GM19239 (cell line): ENCODE data around the gene TRIM42.

ENCODE experiments used
- DNase-seq: peaks from one replicate; pipeline ENCODE4 v3.0.0; 2011; ENCODE audit warnings: low spot score; ENCODE audit not compliant: insufficient read length
- FAIRE-seq: peaks from 2 replicates; lab custom pipeline; 2011; peaks lifted over from hg19 to GRCh38; lab: Jason Lieb, UNC

Gene TRIM42

GRCh38 chr3:140708815-140709214 lies 31.0 kb downstream of the TRIM42 start:
- no peak for FAIRE-seq

DNA sequence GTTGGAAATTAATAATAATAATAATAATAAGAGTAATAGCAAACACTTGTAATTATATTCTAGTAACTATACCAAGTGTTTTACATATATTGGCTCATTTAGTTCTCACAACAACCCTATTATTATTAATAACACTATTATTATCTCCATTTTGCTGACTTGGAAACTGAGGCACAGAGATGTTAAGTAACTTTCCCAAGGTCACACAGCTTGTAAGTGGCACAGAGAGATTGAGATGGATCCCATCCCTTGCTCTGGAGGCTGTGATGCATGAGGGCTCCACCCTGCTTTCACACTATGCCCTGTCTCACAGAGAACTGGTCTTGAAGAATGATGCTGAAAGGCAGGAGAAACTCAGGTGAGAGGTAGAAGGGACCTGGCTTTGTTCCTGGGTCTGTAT lies 31.9 kb downstream of the TRIM42 start:
- FAIRE-seq (no peak), DNase-seq (no peak)

More at GRCh38 chr3:140708815-140709214, 31.0 kb downstream of the TRIM42 start:
- no peak for DNase-seq

- peak; percentile 61 for FAIRE-seq
- no peak for DNase-seq
Observed at GRCh38 chr3:140710711-140711389, 33.0 kb downstream of the TRIM42 start.

- DNase-seq (no peak), FAIRE-seq (peak; percentile 78)
Observed at GRCh38 chr3:140711390-140712035, 33.6 kb downstream of the TRIM42 start.

DNA sequence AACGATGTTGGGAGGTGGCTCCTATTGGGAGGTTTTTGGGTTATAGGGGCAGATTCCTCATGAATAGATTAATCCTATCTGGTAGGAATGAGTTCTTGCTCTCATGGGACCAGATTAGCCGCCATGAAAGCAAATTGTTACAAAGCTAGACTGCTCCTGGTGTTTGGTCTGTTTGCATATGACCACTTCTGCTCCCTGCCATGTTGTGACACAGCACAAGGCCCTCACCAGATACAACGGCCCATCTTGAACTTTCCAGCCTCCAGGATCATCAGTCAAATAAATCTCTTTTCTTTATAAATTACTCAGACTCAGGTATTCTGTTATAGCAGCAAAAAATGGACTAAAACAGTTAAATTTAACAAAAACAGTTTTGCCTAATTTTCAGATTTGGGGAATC lies 34.4 kb downstream of the TRIM42 start:
- FAIRE-seq = no peak
- no peak for DNase-seq

DNA sequence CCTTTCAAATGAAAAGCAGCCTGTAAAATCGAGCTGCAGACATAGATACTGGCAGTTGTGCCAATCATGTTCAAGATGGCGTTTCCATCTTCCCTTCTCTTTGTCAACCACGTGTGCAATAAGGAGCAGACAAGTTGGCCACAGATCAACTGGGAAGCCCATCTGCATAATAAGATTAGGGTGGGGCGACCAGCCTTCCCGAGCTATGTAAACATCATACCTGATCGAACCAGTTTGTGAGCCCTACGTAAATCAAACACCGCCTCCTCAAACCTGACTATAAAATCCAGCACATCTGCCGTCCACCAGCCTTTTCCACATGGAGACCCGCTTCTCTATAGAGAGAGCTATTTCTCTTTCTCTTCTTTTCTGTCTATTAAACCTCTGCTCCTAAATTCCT lies 37.2 kb downstream of the TRIM42 start:
- FAIRE-seq (no peak), DNase-seq (no peak)

DNA sequence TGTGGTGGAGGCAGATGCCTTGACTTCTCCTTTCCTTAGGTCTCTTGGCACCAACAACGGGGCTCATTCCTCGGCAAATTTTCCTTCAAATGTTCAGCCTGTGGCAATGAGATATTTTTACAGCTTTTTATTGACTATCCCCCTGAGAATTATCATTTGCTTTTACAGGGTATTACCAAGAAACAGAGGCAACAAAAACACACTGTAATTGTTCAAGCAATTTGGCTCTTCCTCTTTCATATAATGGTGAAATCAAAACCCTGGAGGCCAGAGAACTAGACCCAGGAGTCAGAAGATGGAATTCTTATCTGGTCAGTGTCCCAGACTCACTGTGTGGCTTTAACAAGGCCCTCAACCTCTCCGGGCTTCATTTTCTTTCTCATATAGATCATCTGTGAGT lies 40.1 kb downstream of the TRIM42 start:
- DNase-seq (no peak), FAIRE-seq (no peak)

- peak; percentile 8 for FAIRE-seq
- no peak for DNase-seq
Observed at GRCh38 chr3:140719841-140720614, 42.2 kb downstream of the TRIM42 start.

DNA sequence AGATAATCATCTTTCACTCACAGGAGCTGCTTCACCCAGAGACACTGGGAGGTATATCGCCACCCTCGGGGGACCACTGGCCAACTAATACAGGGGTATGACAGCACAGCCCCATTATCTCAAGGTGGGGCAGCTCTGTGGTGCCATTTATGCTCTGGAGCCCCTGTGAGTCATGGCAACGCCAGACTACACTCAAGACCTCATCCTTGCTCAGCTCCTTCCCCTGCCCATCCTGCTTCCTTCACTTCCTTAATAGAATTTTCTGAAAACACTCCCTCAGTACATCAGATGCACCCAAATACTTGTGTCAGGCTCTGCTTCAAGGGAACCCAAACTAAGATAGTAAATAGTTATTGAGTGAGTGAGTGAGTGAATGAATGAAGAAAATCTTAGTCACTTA lies 45.7 kb downstream of the TRIM42 start:
- FAIRE-seq (no peak), DNase-seq (no peak)

DNA sequence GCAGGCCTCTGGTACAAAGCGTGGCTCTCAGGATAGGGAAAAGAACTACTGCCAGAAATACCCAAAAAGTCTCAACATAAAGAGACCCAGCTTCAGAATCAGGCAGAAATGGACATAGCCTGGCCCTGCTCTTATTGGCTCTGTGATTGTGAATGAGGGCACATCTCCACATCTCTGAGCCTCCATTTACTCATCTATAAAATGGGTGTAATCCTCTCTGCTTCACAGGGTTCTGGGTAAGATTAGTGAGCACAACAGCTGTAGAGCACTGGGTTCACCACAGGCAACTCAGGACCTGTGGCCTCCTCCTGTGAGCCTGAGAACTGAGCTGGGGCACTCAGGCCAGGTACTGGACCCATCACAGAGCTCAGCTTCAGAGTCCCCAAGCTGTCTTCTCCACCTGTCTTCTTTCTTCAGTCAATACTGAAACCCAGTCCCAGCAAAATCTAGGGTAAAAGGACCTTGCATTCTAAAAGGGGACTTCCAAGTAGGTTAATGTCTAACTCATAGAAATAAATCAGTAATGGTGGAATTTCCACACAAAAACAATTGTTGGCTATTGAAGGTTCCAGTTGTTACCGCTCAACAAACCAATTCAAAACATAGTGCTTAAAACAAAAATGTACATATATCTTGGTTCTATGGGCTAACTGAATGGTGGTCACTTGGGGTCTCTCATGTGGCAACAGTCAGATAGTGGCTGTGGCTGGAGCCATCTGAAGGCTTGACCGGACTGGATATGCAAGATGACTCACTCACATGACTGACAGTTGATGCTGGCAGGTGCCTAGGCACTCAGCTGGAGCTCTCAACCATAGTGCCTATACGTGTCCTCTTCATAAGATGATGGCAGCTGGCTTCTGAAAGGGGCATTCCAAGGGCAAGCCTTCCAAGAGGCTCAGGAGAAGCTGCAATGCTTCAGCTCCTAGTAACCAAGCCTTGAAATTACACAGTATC lies 47.3 kb downstream of the TRIM42 start:
- peak; percentile 96 for FAIRE-seq
- no peak for DNase-seq

DNA sequence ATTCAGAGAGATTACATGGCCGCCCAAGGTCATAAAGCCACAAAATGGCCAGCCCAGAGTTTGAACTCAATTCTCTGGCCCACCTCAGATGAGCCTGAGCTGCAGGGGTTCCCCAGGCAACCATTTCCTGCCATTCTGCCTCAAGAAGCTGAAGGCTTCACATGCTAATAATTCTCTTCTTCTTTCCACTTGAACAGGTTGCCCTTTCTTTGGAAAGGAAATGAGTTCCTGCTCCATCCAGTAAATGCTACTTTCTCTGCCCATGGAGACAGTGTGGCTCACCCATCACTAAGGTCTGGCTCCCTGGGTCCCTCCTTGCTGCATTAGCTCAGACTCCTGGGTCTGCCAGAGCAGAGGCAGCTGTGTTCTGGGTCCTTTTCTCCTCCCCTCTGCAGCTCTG lies 48.2 kb downstream of the TRIM42 start:
- FAIRE-seq (no peak), DNase-seq (no peak)

DNA sequence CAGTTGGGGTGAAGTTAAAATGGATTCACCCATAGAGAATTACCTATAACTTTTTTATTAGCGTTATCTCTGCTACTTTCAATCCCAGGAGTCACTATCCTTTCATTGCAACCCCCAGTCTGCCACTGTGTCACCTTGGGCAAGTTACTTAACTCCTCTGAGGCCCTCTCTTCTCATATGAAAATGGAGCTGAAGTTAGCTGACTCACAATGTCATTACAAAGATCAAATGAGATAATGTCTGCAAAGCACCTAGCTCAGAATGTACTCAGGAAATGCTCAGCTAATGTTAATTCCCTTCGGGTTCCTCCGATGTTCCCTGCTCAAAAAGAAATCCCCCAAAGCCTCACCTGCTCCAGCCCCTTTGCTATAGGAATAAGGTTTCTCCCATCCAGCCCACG lies 50.0 kb downstream of the TRIM42 start:
- DNase-seq (no peak), FAIRE-seq (no peak)

DNA sequence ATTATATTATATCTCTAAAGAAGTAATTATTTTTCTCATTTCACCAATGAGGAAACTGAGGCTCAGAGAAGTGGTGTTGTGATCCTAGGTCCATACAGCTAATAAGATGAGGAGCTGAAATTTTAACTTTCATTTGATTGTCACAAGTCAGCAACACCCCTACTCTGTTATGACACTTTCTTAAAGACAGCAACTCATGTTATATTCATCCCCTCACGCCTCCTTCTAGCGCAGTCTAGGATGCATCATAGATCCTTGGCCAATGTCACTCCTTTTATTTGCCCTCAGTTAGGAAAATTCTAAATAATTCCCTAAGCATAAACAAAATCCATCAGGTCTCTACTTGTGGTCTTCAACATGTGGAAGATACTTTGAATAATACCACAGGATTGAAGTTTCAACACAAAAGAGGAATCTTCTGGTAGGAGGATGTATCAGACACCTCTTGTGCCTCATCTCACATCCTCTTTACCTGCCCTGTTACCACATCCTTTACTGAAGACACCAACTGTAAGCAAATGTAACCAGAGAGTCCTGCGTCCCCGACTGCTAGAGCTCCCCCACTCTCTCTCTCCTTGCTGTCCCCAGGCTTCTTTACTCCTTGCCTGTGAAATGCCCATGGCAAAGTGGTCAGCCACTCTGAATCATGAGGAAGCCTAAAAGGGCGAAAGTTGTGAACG lies 53.7 kb downstream of the TRIM42 start:
- DNase-seq (peak; percentile 34), FAIRE-seq (peak; percentile 66)

- DNase-seq = no peak
- no peak for FAIRE-seq
Observed at GRCh38 chr3:140733623-140734022, 55.8 kb downstream of the TRIM42 start.

DNA sequence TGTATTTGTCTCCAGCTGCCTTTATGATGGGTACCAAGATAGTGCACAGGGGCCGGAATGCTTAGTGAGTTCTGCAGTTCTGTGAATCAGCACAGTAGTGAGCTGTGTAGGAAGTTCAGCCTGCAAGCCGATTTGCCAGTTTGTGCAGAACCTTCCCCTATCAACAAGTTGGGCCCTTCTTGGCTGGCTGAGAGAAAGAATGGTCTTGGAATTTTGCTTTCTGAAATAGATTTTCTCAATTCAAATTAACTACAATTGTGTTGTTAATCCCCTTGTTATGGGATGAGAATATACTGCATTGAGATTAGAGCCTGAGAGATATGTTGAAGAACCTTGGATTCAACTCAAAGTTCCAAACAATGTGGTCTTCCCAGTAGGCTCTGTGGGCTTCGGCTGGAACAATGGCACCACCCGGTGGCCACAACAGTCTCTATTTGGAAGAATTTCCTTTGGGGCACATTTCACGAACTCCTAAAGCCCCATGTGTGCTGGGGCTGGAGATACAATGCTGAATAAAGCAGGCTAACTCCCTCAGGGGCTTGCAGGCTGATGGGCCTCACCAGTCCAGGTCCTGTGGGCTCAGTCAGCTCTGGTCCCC lies 59.1 kb downstream of the TRIM42 start:
- peak; percentile 87 for FAIRE-seq

GRCh38 chr3:140742116-140742515 lies 64.3 kb downstream of the TRIM42 start:
- FAIRE-seq (no peak), DNase-seq (no peak)

More for the DNA sequence above, 59.1 kb downstream of the TRIM42 start:
- DNase-seq = no peak

DNA sequence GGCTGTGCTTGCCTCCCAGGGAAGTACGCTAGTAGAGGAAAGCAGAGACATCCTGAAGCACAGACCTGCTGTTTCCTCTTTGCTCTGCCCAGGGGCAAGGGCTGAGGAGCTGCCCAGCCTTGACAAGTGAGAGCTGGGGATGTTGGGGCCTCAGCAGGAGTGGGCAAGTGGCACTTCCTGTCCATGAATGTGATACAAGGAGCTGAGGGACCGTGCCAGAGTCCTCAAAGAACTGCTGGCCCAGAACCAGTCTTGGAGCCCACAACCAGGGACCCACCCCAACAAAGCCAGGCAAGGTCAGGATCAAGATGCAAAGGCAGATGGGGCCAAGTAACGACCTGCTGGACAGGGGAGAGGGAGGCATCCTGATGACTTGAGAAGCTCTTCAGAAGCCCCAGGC lies 70.3 kb downstream of the TRIM42 start:
- DNase-seq = no peak

GRCh38 chr3:140748903-140749302 lies 71.0 kb downstream of the TRIM42 start:
- FAIRE-seq = no peak
- DNase-seq = no peak

More for the DNA sequence above, 70.3 kb downstream of the TRIM42 start:
- FAIRE-seq = no peak
